SH-SY5Y (cell line): ENCODE results near the gene DAG1.

Experiments used
- GATA2 ChIP-seq: IDR thresholded peaks from 2 replicates; pipeline ENCODE4 v1.6.1; 2011; ENCODE audit warnings: mild to moderate bottlenecking, low read depth, low read length
- GATA3 ChIP-seq: IDR thresholded peaks from 2 replicates; pipeline ENCODE4 v1.6.1; 2011; ENCODE audit warnings: low read depth, mild to moderate bottlenecking, low read length, moderate library complexity

GRCh38 chr3:49539659-49540560 lies 69.8 kb downstream of the DAG1 start:
- TF ChIP-seq GATA2 (no peak), GATA3 (no peak)
